HG02973 (cell line): ENCODE measurements around the gene MRPL12.

Source experiments
- ATAC-seq: cut with Tn5 transposase; IDR thresholded peaks from one replicate; pipeline ENCODE4 v1.9.1; 2021; ENCODE audit warnings: moderate library complexity; ENCODE audit not compliant: unreplicated experiment

Gene MRPL12

DNA sequence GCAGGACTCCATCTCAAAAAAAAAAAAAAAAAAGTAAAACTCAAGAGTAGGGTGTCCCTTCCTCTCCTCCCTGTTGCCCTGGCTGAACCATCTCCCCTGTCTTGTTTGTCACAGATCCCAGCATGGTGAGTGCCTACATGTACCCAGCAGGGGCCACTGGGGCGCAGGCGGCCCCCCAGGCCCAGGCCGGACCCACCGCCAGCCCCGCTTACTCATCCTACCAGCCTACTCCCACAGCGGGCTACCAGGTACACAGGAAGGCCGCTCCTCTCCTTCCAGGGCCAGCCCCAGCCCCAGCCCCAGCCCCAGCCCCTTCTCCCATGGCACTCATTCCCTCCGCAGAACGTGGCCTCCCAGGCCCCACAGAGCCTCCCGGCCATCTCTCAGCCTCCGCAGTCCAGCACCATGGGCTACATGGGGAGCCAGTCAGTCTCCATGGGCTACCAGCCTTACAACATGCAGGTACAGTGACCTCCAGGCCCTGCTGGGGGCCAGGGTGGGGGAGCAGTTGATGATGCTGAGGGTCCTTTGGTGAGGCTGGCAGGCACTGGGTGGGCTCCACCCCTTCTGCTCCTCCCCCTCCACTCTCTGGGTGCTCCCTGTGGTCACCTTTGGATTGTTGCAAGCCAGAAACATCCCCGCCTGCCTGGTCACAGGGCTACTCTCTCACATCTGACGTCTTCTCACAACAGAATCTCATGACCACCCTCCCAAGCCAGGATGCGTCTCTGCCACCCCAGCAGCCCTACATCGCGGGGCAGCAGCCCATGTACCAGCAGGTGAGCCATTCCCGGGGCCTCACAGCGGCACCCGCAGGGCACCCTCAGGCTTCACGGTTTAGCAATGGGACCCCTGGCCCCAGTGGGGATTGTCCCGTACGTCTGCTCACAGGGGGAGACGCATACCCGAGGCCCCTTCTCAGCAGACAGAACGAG is 2.5 kb upstream of the MRPL12 start:
- no peak for ATAC-seq

- no peak for ATAC-seq
Observed at GRCh38 chr17:81701288-81702071, 1.7 kb upstream of the MRPL12 start.

DNA sequence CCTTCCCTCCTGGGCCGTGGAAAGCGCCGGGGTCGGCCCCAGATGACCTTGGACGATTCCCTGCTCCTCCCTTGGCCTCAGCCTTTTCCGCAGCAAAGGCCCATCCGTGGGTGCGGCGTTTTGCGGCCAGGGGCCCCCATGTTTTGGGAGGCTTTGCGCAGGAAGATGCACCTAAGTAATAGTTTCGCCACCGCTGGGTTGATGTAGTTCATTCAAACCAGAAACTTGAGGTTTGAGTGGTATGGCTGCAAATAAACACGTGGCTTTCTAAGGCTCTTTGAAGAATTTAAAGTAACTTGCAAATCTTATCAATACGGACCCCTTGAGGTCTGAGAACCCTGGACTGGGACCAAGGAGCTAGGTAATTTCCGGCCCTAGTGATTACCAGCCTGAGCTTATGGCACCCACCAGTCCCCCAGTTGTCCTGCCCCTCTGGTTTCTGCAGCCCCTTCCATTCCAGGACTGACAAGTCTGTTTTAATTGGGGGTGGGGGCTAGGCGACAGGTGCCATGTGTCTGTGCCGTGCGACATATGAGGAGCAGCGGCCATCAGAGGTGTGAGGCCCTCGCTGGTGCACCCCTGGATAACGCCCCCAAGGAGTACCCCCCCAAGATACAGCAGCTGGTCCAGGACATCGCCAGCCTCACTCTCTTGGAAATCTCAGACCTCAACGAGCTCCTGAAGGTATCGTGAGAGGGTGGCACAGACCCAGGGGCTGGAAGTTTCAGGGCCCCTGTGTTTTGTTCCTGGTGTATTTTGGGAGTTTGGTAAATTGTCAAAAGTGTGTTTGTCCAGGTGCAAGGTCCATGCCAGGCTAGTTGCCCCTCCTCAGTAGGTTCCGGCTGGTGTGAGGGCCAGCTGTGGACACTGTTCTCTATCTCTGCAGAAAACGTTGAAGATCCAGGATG is 834 bp downstream of the MRPL12 start:
- ATAC-seq, result peak; percentile 5

DNA sequence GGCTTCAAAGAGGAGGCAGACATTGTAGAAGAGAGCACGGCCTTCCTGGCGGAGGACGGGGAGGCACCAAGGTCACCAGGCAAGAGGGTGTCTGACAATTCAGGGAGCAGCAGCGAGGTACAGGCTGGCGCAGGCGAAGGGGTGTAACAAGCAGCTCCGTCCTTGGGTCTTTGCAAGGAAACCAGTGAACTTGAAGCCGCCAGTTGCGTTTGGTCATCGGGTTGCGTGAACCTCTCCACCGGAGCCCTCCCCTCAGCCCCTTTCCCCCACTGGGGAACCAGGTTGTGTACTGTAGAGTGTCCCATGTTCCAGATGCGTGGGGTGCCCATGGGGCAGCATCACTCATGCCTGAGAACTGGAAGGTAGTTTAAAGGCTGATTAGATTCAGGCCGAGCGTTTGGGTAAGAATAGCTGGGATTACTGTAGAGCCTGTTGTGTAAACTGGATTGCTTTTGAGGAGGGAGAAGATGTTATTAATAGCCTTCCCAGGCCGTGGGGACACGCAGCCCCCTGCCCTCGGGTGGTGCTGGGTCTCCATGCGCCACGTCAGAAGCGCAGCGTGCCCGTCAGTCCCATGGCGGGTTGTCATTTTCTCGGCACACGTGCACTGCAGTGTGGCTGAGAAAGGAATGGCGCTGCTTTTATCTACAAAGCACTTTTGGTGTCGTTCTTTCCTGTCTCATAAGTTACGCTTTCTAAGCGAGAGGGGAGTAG is 2.5 kb downstream of the MRPL12 start:
- ATAC-seq, result no peak

- no peak for ATAC-seq
Observed at GRCh38 chr17:81706232-81706611, 3.1 kb downstream of the MRPL12 start.

GRCh38 chr17:81706757-81707624 is 3.8 kb downstream of the MRPL12 start:
- no peak for ATAC-seq

- no peak for ATAC-seq
Observed at GRCh38 chr17:81707725-81708646, 4.8 kb downstream of the MRPL12 start.

DNA sequence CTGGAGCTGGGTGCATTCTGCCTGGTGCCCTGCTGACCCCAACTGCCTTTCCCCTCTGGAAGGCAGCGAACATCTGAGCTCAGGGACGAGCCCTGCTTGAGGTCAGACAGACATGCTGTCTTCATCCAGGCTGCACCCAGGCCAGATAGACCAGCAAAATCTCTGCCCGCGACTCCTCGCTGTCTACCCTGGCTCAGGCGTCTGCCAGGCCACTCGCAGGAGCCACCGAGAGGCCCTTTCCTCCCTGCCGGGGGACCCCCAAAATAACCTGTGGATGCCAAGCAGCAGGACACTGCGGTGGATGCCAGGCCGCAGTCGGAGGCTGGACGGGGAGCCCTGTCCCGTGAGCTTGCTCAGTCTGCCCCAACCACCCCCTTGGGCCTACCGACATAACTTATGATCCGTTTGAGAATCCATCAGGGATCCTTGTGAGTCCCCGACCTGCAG is 5.6 kb downstream of the MRPL12 start:
- ATAC-seq, result no peak

DNA sequence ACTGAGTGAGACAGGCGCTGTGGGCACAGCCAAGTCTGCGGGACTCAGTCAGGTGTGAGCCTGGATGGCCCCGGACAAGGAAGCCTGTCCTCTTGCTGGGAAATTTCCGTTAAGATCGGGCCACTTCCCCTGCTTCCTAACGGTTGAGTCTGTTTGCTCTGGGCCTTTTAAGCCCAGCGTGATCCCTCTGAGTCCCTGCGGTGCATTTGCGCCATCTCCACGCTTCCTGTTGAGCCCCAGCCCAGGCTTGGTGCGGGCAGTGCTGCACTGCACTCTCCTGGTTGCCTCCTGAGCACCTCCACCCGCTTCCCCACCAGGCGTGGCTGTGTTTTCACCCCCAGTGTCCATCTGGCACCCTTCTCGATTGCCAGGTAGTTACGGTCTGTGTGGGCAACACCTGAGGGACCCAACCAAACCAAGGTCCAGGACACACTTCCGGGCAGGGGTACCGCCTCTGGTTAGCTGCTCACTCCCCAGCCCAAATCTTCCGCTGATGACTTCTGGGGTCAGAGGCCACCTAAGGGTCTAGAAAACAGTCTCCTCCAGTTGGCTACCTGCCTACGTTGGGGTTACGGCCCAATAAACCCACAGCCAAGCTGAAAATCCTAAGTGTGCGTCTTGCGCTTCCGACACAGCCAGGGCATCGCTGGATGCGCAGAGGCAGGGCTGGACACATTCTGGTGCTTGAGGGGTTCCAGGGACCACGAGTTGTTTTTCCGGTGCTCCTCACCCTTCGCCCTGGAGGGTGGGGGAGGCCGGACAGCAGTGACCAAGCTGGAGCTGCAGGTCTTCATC is 7.5 kb downstream of the MRPL12 start:
- no peak for ATAC-seq

DNA sequence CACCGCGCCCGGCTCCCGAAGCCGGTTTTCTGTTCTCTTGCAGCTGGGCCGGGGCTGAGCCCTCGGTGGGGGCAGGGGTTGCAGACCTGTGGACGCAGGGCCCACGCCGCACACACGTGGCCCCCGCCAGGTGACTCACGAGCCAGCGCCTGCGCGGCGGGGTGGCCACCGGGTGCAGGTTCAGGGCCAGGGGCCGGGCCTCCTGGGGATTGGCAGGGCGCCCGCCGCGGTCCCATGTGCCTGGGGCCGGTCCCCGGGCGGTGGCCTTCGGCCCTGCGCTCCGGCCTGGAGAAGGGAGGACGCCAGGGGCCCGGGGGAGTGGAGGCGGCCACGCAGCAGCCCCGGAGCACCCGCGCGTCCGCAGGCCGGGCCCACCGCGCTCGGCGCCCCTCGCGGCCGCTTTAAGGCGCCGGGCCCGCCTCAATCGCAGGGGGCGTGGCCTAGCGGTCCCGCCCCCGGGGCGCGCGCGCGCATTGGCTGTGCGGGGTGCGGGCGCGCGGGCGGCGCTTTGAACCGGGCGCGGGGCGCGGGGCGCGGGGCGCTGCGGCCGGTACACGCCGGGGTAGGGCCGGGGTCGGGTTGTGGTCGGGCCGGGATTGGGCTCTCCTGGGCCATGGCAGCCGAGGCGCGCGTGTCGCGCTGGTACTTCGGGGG is 8.8 kb downstream of the MRPL12 start, which contains the start of gene SLC25A10:
Gene SLC25A10, plus strand, starts transcription at position 471 of the 654 bp plus-strand sequence. Its CDS starts 143 bp downstream, at position 614.
- ATAC-seq, result peak; percentile 58

DNA sequence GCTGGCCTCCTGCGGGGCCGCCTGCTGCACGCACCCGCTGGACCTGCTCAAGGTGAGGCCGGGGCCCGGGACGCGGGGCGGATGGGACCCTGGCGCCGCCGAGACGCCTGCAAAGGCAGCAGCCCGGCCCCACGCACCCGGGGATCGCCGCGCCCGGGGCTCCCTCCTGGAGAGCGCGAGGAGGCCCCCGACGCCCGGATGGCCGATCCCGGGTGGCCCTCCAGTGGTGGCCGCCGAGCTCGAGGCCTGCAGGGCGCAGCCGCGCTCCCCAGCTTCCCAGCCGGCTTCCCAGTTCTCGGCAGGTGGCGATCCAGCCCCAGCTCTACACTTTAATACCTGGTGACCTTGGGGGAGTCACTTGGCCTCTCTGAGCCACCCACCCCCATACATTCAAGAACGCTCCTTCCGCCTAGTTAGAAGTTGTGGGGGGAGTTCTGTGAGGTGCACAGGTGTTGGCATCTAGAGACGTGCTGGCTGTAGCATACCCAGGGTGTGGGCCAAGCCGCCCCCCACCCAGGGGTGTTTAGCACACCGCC is 9.4 kb downstream of the MRPL12 start:
- ATAC-seq, result peak; percentile 2

DNA sequence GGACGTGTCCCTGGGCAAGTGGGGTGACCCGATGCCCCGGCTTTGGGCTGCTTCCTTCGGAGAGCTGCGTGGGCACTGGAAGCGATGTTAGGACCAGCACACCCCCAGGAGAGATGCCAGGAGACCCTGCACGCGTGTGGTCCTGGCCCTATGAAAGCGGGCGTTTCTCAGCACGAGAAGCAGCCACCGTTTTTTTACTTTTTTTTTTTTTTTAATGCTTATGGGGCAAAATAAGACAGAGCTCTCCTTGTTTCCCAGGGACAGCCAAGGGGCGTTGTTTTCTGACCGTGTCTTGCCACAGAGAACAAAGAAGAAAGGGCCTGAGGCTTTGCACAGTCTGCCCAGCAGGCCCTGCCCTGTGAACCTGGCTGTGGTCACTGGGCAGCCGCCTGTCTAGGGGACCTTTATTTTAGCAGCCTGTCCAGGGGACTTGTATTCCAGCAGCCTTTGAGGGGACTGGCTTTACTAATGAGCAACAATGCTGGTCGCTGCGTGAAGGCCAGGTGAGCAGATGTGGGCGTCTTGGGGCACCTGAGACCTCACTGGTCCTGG is 9.9 kb downstream of the MRPL12 start:
- ATAC-seq, result no peak

DNA sequence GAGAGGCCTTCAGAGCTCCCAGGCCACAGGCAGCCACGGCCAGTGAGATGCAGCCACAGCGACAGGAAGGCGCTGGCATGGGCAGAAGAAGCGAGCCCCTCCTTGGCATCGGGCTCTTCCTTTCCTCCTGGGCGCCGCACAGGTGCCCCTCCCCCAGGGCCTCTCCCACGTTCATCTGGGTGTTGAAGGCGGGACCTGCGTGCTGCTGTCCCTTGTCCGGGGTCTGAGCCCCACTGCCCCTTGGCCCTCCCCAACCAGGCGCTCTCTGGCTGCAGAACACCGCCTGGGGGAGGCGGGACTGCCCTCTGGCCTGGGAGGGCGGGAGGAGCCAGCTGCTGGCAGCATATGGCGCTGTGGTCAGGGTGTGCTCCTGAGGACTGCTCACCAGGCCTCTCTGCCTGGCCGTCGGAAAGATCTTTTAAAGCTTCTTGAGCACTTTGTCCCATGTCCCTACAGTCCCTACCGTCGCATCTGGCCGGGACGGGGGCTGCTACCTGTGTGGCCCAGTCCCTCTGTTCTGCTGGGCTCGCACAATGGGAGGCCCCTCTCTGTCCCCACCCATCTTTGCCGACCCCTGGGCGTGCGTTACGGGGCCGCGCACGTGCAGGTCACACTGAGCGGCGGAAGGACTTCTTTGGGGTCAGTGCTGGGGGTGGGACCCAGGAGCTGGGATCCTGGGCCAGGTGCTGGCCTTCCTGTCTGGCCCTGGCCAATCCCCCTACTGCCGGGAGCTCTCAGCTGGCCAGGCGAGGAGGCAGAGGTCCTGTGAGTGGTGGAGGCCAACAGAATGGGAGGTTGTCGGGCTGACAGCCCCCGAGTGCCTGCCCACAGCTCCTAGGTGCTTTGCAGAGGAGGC is 10.6 kb downstream of the MRPL12 start:
- ATAC-seq, result no peak

DNA sequence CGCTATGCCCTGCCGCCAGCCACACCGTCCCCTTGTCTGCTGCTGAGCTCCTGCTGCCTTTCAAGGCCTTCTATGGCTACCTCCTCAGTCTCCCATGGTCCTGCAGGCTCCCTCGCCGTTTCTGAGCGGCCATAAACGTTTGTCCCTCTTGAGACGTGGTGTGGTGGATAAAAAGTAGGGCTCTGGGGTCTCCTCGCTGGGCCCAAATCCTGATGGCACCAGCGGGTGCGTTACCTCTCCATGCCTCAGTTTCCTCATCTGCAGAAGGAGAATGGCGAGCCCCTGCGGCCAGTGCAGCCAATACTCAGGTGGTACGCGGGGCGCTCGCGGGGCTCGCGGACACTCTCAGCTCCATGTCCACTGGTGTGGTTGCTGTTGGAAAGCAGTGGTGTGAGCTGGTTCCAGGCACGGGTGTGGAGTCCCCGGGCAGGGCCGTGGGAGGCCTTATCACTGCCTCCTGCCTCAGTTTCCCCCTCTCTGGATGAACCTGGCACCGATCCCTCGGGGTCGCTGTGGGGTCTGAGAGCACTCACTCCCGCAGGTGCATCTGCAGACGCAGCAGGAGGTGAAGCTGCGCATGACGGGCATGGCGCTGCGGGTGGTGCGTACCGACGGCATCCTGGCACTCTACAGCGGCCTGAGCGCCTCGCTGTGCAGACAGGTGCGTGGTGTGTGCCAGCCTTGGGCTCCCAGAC is 11.4 kb downstream of the MRPL12 start:
- no peak for ATAC-seq
